WTC11 (cell line): Measurements from ENCODE around the gene ADAMTS9. TPM values are rescaled to one million over a fixed set of nuclear protein-coding genes. Genes with fewer than 3 reads are reported as not detected.

Experiments used
- ATAC-seq: fragments of 200-7000 bp; cut with Tn5 transposase; 2 replicates; pipeline ENCODE4 v1.10.0; 2021; ENCODE audit warnings: mild to moderate bottlenecking, moderate library complexity
- CTCF ChIA-PET: fragments of 300-600 bp; sonication (Branson Sonifier 250); formaldehyde crosslinking; loops from one replicate; lab custom pipeline; 2021; ENCODE audit warnings: antibody characterized with exemption; lab: Charles Lee
- POLR2A ChIA-PET: fragments of 350-600 bp; sonication (Branson Sonifier 250); formaldehyde crosslinking; loops from one replicate; lab custom pipeline; 2021; ENCODE audit warnings: antibody characterized with exemption; lab: Charles Lee
- DNase-seq: peaks from one replicate; pipeline ENCODE4 v3.0.0; 2021; ENCODE audit warnings: low spot score
- H3K27ac Mint-ChIP-seq: 2 replicates; pipeline ENCODE4 v1.8.0; 2021; ENCODE audit warnings: mixed read lengths
- H3K27me3 Mint-ChIP-seq: 2 replicates; pipeline ENCODE4 v1.8.0; 2021; ENCODE audit warnings: low read depth, mild to moderate bottlenecking, moderate library complexity, mixed read lengths
- H3K36me3 Mint-ChIP-seq: 2 replicates; pipeline ENCODE4 v1.8.0; 2021; ENCODE audit warnings: mixed read lengths
- H3K4me1 Mint-ChIP-seq: 2 replicates; pipeline ENCODE4 v1.8.0; 2022; ENCODE audit warnings: mixed read lengths
- H3K4me3 Mint-ChIP-seq: 2 replicates; pipeline ENCODE4 v1.8.0; 2021; ENCODE audit warnings: mild to moderate bottlenecking, moderate library complexity, mixed read lengths
- H3K9me3 Mint-ChIP-seq: 2 replicates; pipeline ENCODE4 v1.8.0; 2021; ENCODE audit warnings: mixed read lengths
- AFF4 ChIP-seq: sonication (generic); formaldehyde crosslinking; IDR thresholded peaks from 2 replicates; pipeline ENCODE4 v1.8.1; 2023; ENCODE audit warnings: mild to moderate bottlenecking, missing genetic modification reagents, borderline replicate concordance
- AR ChIP-seq: fragments of 250-450 bp; sonication (Bioruptor Pico); IDR thresholded peaks from 2 replicates; pipeline ENCODE4 v1.9.0; 2021; ENCODE audit warnings: mild to moderate bottlenecking
- ATF6 ChIP-seq: sonication (generic); formaldehyde crosslinking; IDR thresholded peaks from 2 replicates; pipeline ENCODE4 v1.8.1; 2023; ENCODE audit warnings: mild to moderate bottlenecking, missing genetic modification reagents
- E2F1 ChIP-seq: sonication (generic); formaldehyde crosslinking; IDR thresholded peaks from 2 replicates; pipeline ENCODE4 v1.8.0; 2022; ENCODE audit warnings: mild to moderate bottlenecking, missing genetic modification reagents
- E2F5 ChIP-seq: sonication (generic); formaldehyde crosslinking; IDR thresholded peaks from 2 replicates; pipeline ENCODE4 v1.8.1; 2022; ENCODE audit warnings: mild to moderate bottlenecking, moderate library complexity, missing genetic modification reagents
- FOXK1 ChIP-seq: sonication (generic); formaldehyde crosslinking; IDR thresholded peaks from 2 replicates; pipeline ENCODE4 v1.8.0; 2022; ENCODE audit warnings: mild to moderate bottlenecking, moderate library complexity, missing genetic modification reagents
- FOXP1 ChIP-seq: sonication (generic); formaldehyde crosslinking; IDR thresholded peaks from 2 replicates; pipeline ENCODE4 v1.8.0; 2022; ENCODE audit warnings: missing genetic modification reagents, mild to moderate bottlenecking, moderate library complexity, borderline replicate concordance
- HMGA2 ChIP-seq: fragments of 250-450 bp; sonication (Bioruptor Pico); IDR thresholded peaks from 2 replicates; pipeline ENCODE4 v1.4.0; 2021; ENCODE audit warnings: mild to moderate bottlenecking, moderate library complexity
- JUN ChIP-seq: sonication (generic); formaldehyde crosslinking; IDR thresholded peaks from 2 replicates; pipeline ENCODE4 v1.8.0; 2023; ENCODE audit warnings: mild to moderate bottlenecking, missing genetic modification reagents
- NFATC4 ChIP-seq: fragments of 250-450 bp; sonication (Bioruptor Pico); IDR thresholded peaks from 2 replicates; pipeline ENCODE4 v1.9.0; 2021; ENCODE audit warnings: mild to moderate bottlenecking
- OVOL2 ChIP-seq: fragments of 250-450 bp; sonication (Bioruptor Pico); IDR thresholded peaks from 2 replicates; pipeline ENCODE4 v1.9.0; 2021; ENCODE audit warnings: mild to moderate bottlenecking, borderline replicate concordance
- PREB ChIP-seq: sonication (generic); formaldehyde crosslinking; IDR thresholded peaks from 2 replicates; pipeline ENCODE4 v1.8.1; 2022; ENCODE audit warnings: mild to moderate bottlenecking, missing genetic modification reagents, moderate library complexity, borderline replicate concordance
- RORB ChIP-seq: fragments of 250-450 bp; sonication (Bioruptor Pico); IDR thresholded peaks from 2 replicates; pipeline ENCODE4 v1.9.0; 2021; ENCODE audit warnings: mild to moderate bottlenecking
- SMAD3 ChIP-seq: sonication (generic); formaldehyde crosslinking; IDR thresholded peaks from 2 replicates; pipeline ENCODE4 v1.8.0; 2022; ENCODE audit warnings: missing genetic modification reagents, mild to moderate bottlenecking, borderline replicate concordance
- SP1 ChIP-seq: sonication (generic); formaldehyde crosslinking; conservative IDR thresholded peaks from 2 replicates; pipeline ENCODE4 v1.8.1; 2022; ENCODE audit warnings: missing genetic modification reagents
- USF1 ChIP-seq: sonication (generic); formaldehyde crosslinking; IDR thresholded peaks from 2 replicates; pipeline ENCODE4 v1.8.0; 2022; ENCODE audit warnings: mild to moderate bottlenecking, missing genetic modification reagents
- ZMAT4 ChIP-seq: fragments of 250-450 bp; sonication (Bioruptor Pico); IDR thresholded peaks from 2 replicates; pipeline ENCODE4 v1.9.0; 2021; ENCODE audit warnings: mild to moderate bottlenecking
- ZNF263 ChIP-seq: sonication (generic); formaldehyde crosslinking; IDR thresholded peaks from 2 replicates; pipeline ENCODE4 v1.8.1; 2022; ENCODE audit warnings: low read depth, mild to moderate bottlenecking, moderate library complexity, missing genetic modification reagents
- ZNF425 ChIP-seq: fragments of 250-450 bp; sonication (Bioruptor Pico); conservative IDR thresholded peaks from 2 replicates; pipeline ENCODE4 v1.9.0; 2021; ENCODE audit warnings: mild to moderate bottlenecking
- total RNA-seq: library from RNA; stranded (reverse); gene quantifications from 3 replicates; pipeline ENCODE4 v1.2.3, GENCODE V29; 2021

ADAMTS9 gene
- total RNA-seq, 1 experiment from 2014 or later, result 3.1 TPM

GRCh38 chr3:64693031-64693430 lies 5.2 kb upstream of the ADAMTS9 start:
- POLR2A ChIA-PET, result interaction anchor here (0.6 kb wide), 1 partner anchor 579 kb away, joined by 3 read pairs; no protein-coding TSS in a partner anchor
- ATAC-seq (no peak), DNase-seq (no peak)
- no peaks in the 10 kb centered on the region for H3K36me3 Mint-ChIP-seq
- H3K4me3 Mint-ChIP-seq, result no peak overlapping the region
- CTCF ChIA-PET, result interaction anchor here (2.1 kb wide), 1 partner anchor 163 kb away, joined by 9 read pairs; no protein-coding TSS in a partner anchor
- H3K27me3 Mint-ChIP-seq, result peaks cover 35% of the 10 kb centered on the region
- H3K9me3 Mint-ChIP-seq, result peaks cover under 1% of the 10 kb centered on the region
- no peak overlapping the region for H3K27ac Mint-ChIP-seq
- H3K4me1 Mint-ChIP-seq, result peaks cover 57% of the 10 kb centered on the region
- TF ChIP-seq PREB (no peak), E2F5 (no peak), RORB (CRISPR knock-in tag) (no peak), USF1 (CRISPR knock-in tag) (no peak), NFATC4 (CRISPR knock-in tag) (no peak), FOXP1 (CRISPR knock-in tag) (no peak), JUN (CRISPR knock-in tag) (no peak), ZNF425 (CRISPR knock-in tag) (no peak)

GRCh38 chr3:64691051-64691450 lies 3.3 kb upstream of the ADAMTS9 start:
- ChIA-PET POLR2A (no interaction called here), CTCF (no interaction called here)
- Mint-ChIP-seq H3K4me1 (peaks cover 68% of the 10 kb centered on the region), H3K9me3 (no peaks in the 10 kb centered on the region), H3K36me3 (no peaks in the 10 kb centered on the region), H3K27me3 (peaks cover 47% of the 10 kb centered on the region), H3K27ac (no peak overlapping the region), H3K4me3 (no peak overlapping the region)
- DNase-seq (no peak), ATAC-seq (no peak)
- TF ChIP-seq AFF4 (no peak), HMGA2 (CRISPR knock-in tag) (no peak), ZMAT4 (CRISPR knock-in tag) (no peak), ATF6 (CRISPR knock-in tag) (no peak), E2F1 (CRISPR knock-in tag) (no peak), SMAD3 (no peak), OVOL2 (CRISPR knock-in tag) (no peak), SP1 (CRISPR knock-in tag) (no peak), ZNF263 (no peak), AR (CRISPR knock-in tag) (no peak), FOXK1 (no peak)
